Smooth muscle cell (in vitro differentiated cells): ENCODE measurements around the gene NOTCH4. TPM values are rescaled to one million over a fixed set of nuclear protein-coding genes. Genes with fewer than 3 reads are reported as not detected.
A peak's percentile ranks its signal among the peaks of the same experiment; 100 is the strongest.
"Not testable (repeated sequence)": the region's sequence is repeated elsewhere in the genome, so short reads cannot be mapped to it uniquely, and the experiment has no call there.

Source experiments
- DNase-seq: peaks from one replicate; lab custom pipeline; 2025; ENCODE audit not compliant: unreplicated experiment; lab: John Stamatoyannopoulos, UW
- H2AFZ ChIP-seq: fragments of 200-600 bp; sonication (generic); 2 replicates; pipeline ENCODE4 v1.6.0; 2016; ENCODE audit warnings: antibody characterized with exemption, low read depth, mild to moderate bottlenecking
- H3F3A ChIP-seq: fragments of 200-600 bp; sonication (generic); 2 replicates; pipeline ENCODE4 v1.6.0; 2017; ENCODE audit warnings: antibody characterized with exemption, low read depth
- H3K27ac ChIP-seq: fragments of 200-600 bp; sonication (generic); 2 replicates; pipeline ENCODE4 v1.5.1; 2016; ENCODE audit warnings: low read depth, mild to moderate bottlenecking
- H3K27me3 ChIP-seq: fragments of 200-600 bp; sonication (generic); 2 replicates; pipeline ENCODE4 v1.6.1; 2016; ENCODE audit warnings: low read depth, mild to moderate bottlenecking
- H3K36me3 ChIP-seq: fragments of 200-600 bp; sonication (generic); 2 replicates; pipeline ENCODE4 v1.5.1; 2016; ENCODE audit warnings: low read depth
- H3K4me1 ChIP-seq: fragments of 200-600 bp; sonication (generic); 2 replicates; pipeline ENCODE4 v1.5.1; 2016; ENCODE audit warnings: low read depth
- H3K4me2 ChIP-seq: fragments of 200-600 bp; sonication (generic); 2 replicates; pipeline ENCODE4 v1.6.0; 2016; ENCODE audit warnings: mild to moderate bottlenecking
- H3K4me3 ChIP-seq: fragments of 200-600 bp; sonication (generic); 2 replicates; pipeline ENCODE4 v1.5.1; 2016; ENCODE audit warnings: mild to moderate bottlenecking
- H3K79me2 ChIP-seq: fragments of 200-600 bp; sonication (generic); 2 replicates; pipeline ENCODE4 v1.6.0; 2016; ENCODE audit warnings: low read depth, mild to moderate bottlenecking
- H3K9ac ChIP-seq: fragments of 200-600 bp; sonication (generic); 2 replicates; pipeline ENCODE4 v1.6.0; 2016; ENCODE audit warnings: low read depth
- H3K9me3 ChIP-seq: fragments of 200-600 bp; sonication (generic); replicated peaks from 2 replicates; pipeline ENCODE4 v1.5.1; 2016; ENCODE audit warnings: low read depth
- H4K20me1 ChIP-seq: fragments of 200-600 bp; sonication (generic); 2 replicates; pipeline ENCODE4 v1.6.0; 2016; ENCODE audit warnings: low read depth
- WGBS: methylation state at CpG from one replicate; pipeline ENCODE4 v1.1.7; 2016; ENCODE audit warnings: low lambda C conversion rate; 5-methylcytosine and 5-hydroxymethylcytosine counted together
- polyA plus RNA-seq: library from polyadenylated mRNA; unstranded; fragments of >200 nt; fragmentation: Nextera tagmentation; extraction: Ambion mirVana; gene quantifications from 2 replicates; pipeline ENCODE4 v1.2.1, GENCODE V29; 2016
- total RNA-seq: library from RNA; depleted of rRNA; stranded (reverse); fragments of >200 nt; gene quantifications from 2 replicates; pipeline ENCODE4 v1.2.3, GENCODE V29; 2014
- TF ChIP-seq, protein P1 (sequence below): fragments of 200-600 bp; sonication (generic); IDR thresholded peaks from 2 replicates; pipeline ENCODE4 v1.5.1; 2017; ENCODE audit warnings: borderline replicate concordance, mild to moderate bottlenecking, antibody characterized with exemption; ENCODE audit not compliant: insufficient read depth, poor library complexity, severe bottlenecking

The NOTCH4 gene
- total and polyA plus RNA-seq, 2 experiments from 2014 or later, result 0.54 to 1.6 TPM

DNA sequence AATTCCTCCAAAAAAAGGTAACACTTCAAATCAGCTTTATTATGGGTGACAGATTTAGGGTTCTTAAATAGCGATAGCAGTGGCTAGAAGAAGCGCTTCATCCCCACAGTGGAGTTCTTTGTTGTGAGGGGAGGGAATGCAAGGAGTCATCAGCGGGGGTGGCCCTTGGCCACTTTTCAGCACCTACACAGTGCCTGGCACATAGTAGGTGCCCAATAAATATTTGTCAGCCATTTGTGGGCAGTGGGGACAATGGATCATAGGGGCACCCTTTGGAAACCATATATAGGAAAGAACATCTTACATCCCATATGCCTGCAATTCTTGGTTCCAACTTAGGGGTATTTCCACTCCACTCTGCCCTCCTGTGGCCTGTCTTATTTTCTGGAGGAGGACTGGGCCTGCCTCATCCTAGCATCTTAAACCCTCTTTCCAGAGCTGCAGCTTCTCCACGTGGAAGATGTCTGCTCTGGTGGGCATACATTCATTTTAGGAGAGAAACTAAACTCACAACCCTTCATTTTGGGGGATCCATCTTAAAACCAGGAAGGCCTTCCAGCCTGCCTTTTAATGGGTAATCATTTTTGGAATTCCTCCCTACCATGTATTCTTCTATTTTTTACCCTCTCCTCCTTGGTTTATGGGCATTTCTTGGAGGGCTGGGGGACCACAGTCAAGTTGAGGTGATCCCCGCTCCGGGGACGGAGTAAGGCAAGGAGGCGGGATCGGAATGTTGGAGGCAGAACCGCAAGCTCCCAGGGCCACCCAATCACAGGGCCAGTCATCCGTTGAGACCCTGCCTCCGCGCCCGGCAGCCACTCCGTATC lies 28.8 kb downstream of the NOTCH4 start:
- H3K4me3 ChIP-seq, result peak overlapping the region; percentile 51
- DNase-seq, result no peak
- H3K79me2 ChIP-seq, result no peaks in the 10 kb centered on the region
- no peak overlapping the region for H2AFZ ChIP-seq
- no peaks in the 10 kb centered on the region for H4K20me1 ChIP-seq
- no peaks in the 10 kb centered on the region for H3K9me3 ChIP-seq
- peaks cover 23% of the 10 kb centered on the region for H3F3A ChIP-seq
- TF ChIP-seq, protein P1, sequence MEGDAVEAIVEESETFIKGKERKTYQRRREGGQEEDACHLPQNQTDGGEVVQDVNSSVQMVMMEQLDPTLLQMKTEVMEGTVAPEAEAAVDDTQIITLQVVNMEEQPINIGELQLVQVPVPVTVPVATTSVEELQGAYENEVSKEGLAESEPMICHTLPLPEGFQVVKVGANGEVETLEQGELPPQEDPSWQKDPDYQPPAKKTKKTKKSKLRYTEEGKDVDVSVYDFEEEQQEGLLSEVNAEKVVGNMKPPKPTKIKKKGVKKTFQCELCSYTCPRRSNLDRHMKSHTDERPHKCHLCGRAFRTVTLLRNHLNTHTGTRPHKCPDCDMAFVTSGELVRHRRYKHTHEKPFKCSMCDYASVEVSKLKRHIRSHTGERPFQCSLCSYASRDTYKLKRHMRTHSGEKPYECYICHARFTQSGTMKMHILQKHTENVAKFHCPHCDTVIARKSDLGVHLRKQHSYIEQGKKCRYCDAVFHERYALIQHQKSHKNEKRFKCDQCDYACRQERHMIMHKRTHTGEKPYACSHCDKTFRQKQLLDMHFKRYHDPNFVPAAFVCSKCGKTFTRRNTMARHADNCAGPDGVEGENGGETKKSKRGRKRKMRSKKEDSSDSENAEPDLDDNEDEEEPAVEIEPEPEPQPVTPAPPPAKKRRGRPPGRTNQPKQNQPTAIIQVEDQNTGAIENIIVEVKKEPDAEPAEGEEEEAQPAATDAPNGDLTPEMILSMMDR, result peak; percentile 44
- H3K27me3 ChIP-seq, result no peaks in the 10 kb centered on the region
- H3K9ac ChIP-seq, result peak overlapping the region; percentile 75
- peaks cover 32% of the 10 kb centered on the region for H3K4me1 ChIP-seq
- peak overlapping the region; percentile 91 for H3K27ac ChIP-seq
- whole genome bisulfite sequencing, result 18% methylated on average over 15 of the region's 15 CpGs
- H3K4me2 ChIP-seq, result peak overlapping the region; percentile 84
- no peaks in the 10 kb centered on the region for H3K36me3 ChIP-seq

DNA sequence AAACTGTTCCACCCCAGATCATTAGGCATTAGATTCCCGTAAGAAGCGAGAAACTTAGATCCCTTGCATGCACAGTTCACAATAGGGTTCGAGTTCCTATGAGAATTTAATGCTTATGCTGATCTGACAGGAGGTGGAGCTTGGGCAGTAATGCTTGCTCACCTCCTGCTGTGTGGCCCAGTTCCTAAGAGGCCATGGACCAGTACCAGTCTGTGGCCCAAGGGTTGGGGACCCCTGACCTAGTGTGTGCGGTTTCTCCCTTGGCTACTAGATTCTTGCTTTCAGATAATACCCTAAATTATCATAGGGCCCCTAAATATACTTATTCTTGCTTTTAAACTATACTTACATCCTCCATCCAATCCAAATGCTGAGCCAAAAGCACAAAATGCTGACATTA lies 29.5 kb downstream of the NOTCH4 start:
- H3F3A ChIP-seq, result peaks cover 23% of the 10 kb centered on the region
- peaks cover 4% of the 10 kb centered on the region for H3K79me2 ChIP-seq
- WGBS, result 98% methylated on average over 4 of the region's 4 CpGs
- DNase-seq, result no peak
- H2AFZ ChIP-seq, result no peak overlapping the region
- TF ChIP-seq, protein P1, result no peak
- H3K9ac ChIP-seq, result no peak overlapping the region
- peaks cover 32% of the 10 kb centered on the region for H3K4me1 ChIP-seq
- H3K4me3 ChIP-seq, result no peak overlapping the region
- peak overlapping the region; percentile 84 for H3K4me2 ChIP-seq
- no peaks in the 10 kb centered on the region for H4K20me1 ChIP-seq
- peak overlapping the region; percentile 91 for H3K27ac ChIP-seq
- no peaks in the 10 kb centered on the region for H3K9me3 ChIP-seq
- no peaks in the 10 kb centered on the region for H3K36me3 ChIP-seq
- H3K27me3 ChIP-seq, result no peaks in the 10 kb centered on the region

GRCh38 chr6:32193096-32193495 lies 30.8 kb downstream of the NOTCH4 start:
- H3K27ac ChIP-seq, result peak overlapping the region; percentile 52
- H2AFZ ChIP-seq, result peak overlapping the region; percentile 4

GRCh38 chr6:32192608-32193039 lies 31.2 kb downstream of the NOTCH4 start, which contains the start of gene GPSM3:
GPSM3 (minus strand) TSS chr6:32192643; CDS start chr6:32192513, 130 bp downstream.
- Histone ChIP-seq H3K4me2 (peak within 1 kb of the TSS; percentile 77), H3K27me3 (no peaks in the 10 kb centered on the region), H3K36me3 (no peaks in the 10 kb centered on the region), H3K9ac (peak within 1 kb of the TSS; percentile 50), H3F3A (peaks cover 27% of the 10 kb centered on the region), H3K4me3 (peak within 1 kb of the TSS; percentile 3), H3K4me1 (peaks cover 43% of the 10 kb centered on the region), H3K9me3 (no peaks in the 10 kb centered on the region), H4K20me1 (no peaks in the 10 kb centered on the region), H3K79me2 (peaks cover 17% of the 10 kb centered on the region), H2AFZ (peak within 1 kb of the TSS; percentile 4), H3K27ac (peak within 1 kb of the TSS; percentile 96)
- no peak for DNase-seq
- TF ChIP-seq, protein P1, result no peak
- WGBS, result 21% methylated on average over 3 of the region's 5 CpGs

More at GRCh38 chr6:32193096-32193495, 30.8 kb downstream of the NOTCH4 start:
- WGBS, result 90% methylated on average over 13 of the region's 13 CpGs
- Histone ChIP-seq H3K4me2 (peak overlapping the region; percentile 77), H3K4me3 (peak overlapping the region; percentile 3), H3F3A (peaks cover 23% of the 10 kb centered on the region), H3K9ac (peak overlapping the region; percentile 50), H3K79me2 (peaks cover 17% of the 10 kb centered on the region), H3K4me1 (peaks cover 42% of the 10 kb centered on the region)
- H3K36me3 ChIP-seq, H3K9me3 ChIP-seq, DNase-seq, H4K20me1 ChIP-seq, H3K27me3 ChIP-seq: not testable (repeated sequence)
